HepG2 (cell line): ENCODE results near the gene GFRA1. TPM values are rescaled to one million over a fixed set of nuclear protein-coding genes. Genes with fewer than 3 reads are reported as not detected.

Experiments used
- ADNP ChIP-seq: sonication (generic); formaldehyde crosslinking; IDR thresholded peaks from 2 replicates; pipeline ENCODE4 v1.4.0; 2020; ENCODE audit warnings: missing genetic modification reagents
- CHD4 ChIP-seq: fragments of 200-600 bp; sonication (generic); IDR thresholded peaks from 2 replicates; pipeline ENCODE4 v1.7.0; 2017; ENCODE audit warnings: mild to moderate bottlenecking, low read length, borderline replicate concordance
- E2F2 ChIP-seq: sonication (generic); formaldehyde crosslinking; IDR thresholded peaks from 2 replicates; pipeline ENCODE4 v1.4.0; 2020; ENCODE audit warnings: missing genetic modification reagents, borderline replicate concordance
- HMGA1 ChIP-seq: sonication (generic); formaldehyde crosslinking; conservative IDR thresholded peaks from 2 replicates; pipeline ENCODE4 v1.4.0; 2020; ENCODE audit warnings: missing genetic modification reagents
- HMGXB3 ChIP-seq: sonication (generic); formaldehyde crosslinking; IDR thresholded peaks from 2 replicates; pipeline ENCODE4 v1.4.0; 2020; ENCODE audit warnings: missing genetic modification reagents, borderline replicate concordance
- HNF1B ChIP-seq: sonication (generic); formaldehyde crosslinking; IDR thresholded peaks from 2 replicates; pipeline ENCODE4 v1.5.1; 2020; ENCODE audit warnings: mild to moderate bottlenecking, moderate library complexity, missing genetic modification reagents
- KAT8 ChIP-seq: IDR thresholded peaks from 2 replicates; pipeline ENCODE4 v1.6.1; 2016; ENCODE audit warnings: missing genetic modification reagents, missing compliant biosample characterization
- MAFG ChIP-seq: sonication (generic); formaldehyde crosslinking; IDR thresholded peaks from 2 replicates; pipeline ENCODE4 v1.5.1; 2020; ENCODE audit warnings: mild to moderate bottlenecking, missing genetic modification reagents
- MAFK ChIP-seq, 2 experiments: IDR thresholded peaks in 1 of 2; conservative IDR thresholded peaks in 1 of 2; 2 replicates each; pipeline ENCODE4 v1.6.1; 2011; ENCODE audit warnings: improper control_type of control experiment in 2 of 2, low read length in 2 of 2
- MTF1 ChIP-seq: sonication (generic); formaldehyde crosslinking; IDR thresholded peaks from 2 replicates; pipeline ENCODE4 v1.5.0; 2020; ENCODE audit warnings: missing genetic modification reagents
- MYPOP ChIP-seq: sonication (generic); formaldehyde crosslinking; IDR thresholded peaks from 2 replicates; pipeline ENCODE4 v1.8.1; 2023; ENCODE audit warnings: mild to moderate bottlenecking, moderate library complexity, missing genetic modification reagents
- POGZ ChIP-seq: sonication (generic); formaldehyde crosslinking; IDR thresholded peaks from 2 replicates; pipeline ENCODE4 v1.4.0; 2020; ENCODE audit warnings: mild to moderate bottlenecking, missing genetic modification reagents
- RBFOX2 ChIP-seq: fragments of 200-400 bp; formaldehyde crosslinking; IDR thresholded peaks from 2 replicates; pipeline ENCODE4 v1.6.1; 2017; ENCODE audit warnings: low read depth, mild to moderate bottlenecking, low read length
- THAP8 ChIP-seq: sonication (generic); formaldehyde crosslinking; IDR thresholded peaks from 2 replicates; pipeline ENCODE4 v1.5.1; 2020; ENCODE audit warnings: missing genetic modification reagents, mild to moderate bottlenecking, borderline replicate concordance
- YY1 ChIP-seq: IDR thresholded peaks from 2 replicates; pipeline ENCODE4 v1.6.1; 2011; ENCODE audit warnings: low read length, low read depth, moderate library complexity, mild to moderate bottlenecking; ENCODE audit not compliant: insufficient read depth, insufficient replicate concordance
- ZFY ChIP-seq: sonication (generic); formaldehyde crosslinking; IDR thresholded peaks from 2 replicates; pipeline ENCODE4 v1.4.0; 2020; ENCODE audit warnings: missing genetic modification reagents
- ZNF264 ChIP-seq: sonication (generic); formaldehyde crosslinking; IDR thresholded peaks from 2 replicates; pipeline ENCODE4 v1.4.0; 2020; ENCODE audit warnings: missing genetic modification reagents
- ZNF274 ChIP-seq: sonication (generic); formaldehyde crosslinking; IDR thresholded peaks from 2 replicates; pipeline ENCODE4 v1.5.1; 2020; ENCODE audit warnings: mild to moderate bottlenecking, missing genetic modification reagents
- ZNF589 ChIP-seq: sonication (generic); formaldehyde crosslinking; conservative IDR thresholded peaks from 2 replicates; pipeline ENCODE4 v1.8.0; 2022; ENCODE audit warnings: mild to moderate bottlenecking, moderate library complexity, missing genetic modification reagents
- ZNF766 ChIP-seq: sonication (generic); formaldehyde crosslinking; IDR thresholded peaks from 2 replicates; pipeline ENCODE4 v1.5.0; 2020; ENCODE audit warnings: missing genetic modification reagents, borderline replicate concordance
- polyA plus RNA-seq, 8 experiments: library from polyadenylated mRNA; depleted of rRNA in 3 of 8; stranded (reverse) in 7 of 8; unstranded in 1 of 8; fragments of >200 nt; fragmentation: Illumina TruSeq in 4 of 8; extraction: Trizol in 4 of 8; gene quantifications; 2 replicates each; pipeline versions ENCODE4 v1.2.1 to v1.2.3, GENCODE V29; 2011 to 2016; ENCODE audit warnings: low read depth in 4 of 8, missing spikeins in 1 of 8, mixed read lengths in 1 of 8; ENCODE audit not compliant: insufficient read depth in 1 of 8
- total RNA-seq, 5 experiments: library from RNA; depleted of rRNA; stranded (reverse); fragments of >200 nt; fragmentation: Illumina TruSeq; extraction: Trizol; gene quantifications; 2 replicates each; pipeline ENCODE4 v1.2.3, GENCODE V29; 2016; ENCODE audit warnings: low read depth in 1 of 5

GFRA1 gene
- total and polyA plus RNA-seq, 2 of the 13 experiments (the other 11 are each of a cell fraction or from before 2014, with no cell fraction given) = not detected

- peak; percentile 65; the same call in 1 of the 2 replicates for TF ChIP-seq HNF1B (CRISPR knock-in tag)
- TF ChIP-seq HMGXB3 (CRISPR knock-in tag) = peak; percentile 52; the same call in 1 of the 2 replicates
- peak; percentile 25; the same call in 1 of the 2 replicates for TF ChIP-seq MTF1 (CRISPR knock-in tag)
- no peak for TF ChIP-seq ZFY (CRISPR knock-in tag)
- TF ChIP-seq POGZ (CRISPR knock-in tag) = peak; percentile 93
- TF ChIP-seq YY1 = peak; percentile 38
- TF ChIP-seq MAFG = no peak
- TF ChIP-seq MYPOP (CRISPR knock-in tag) = peak; percentile 57; the same call in 1 of the 2 replicates
- TF ChIP-seq KAT8 (CRISPR knock-in tag) = peak; percentile 86
- no peak for TF ChIP-seq E2F2 (CRISPR knock-in tag)
- no peak for TF ChIP-seq CHD4
- 0 out of 2 replicates have a peak, but pooled peaks have one; percentile 42 for TF ChIP-seq ZNF589 (CRISPR knock-in tag)
- peak; percentile 97 for TF ChIP-seq ZNF264 (CRISPR knock-in tag)
- no peak for TF ChIP-seq ZNF274 (CRISPR knock-in tag)
- TF ChIP-seq MAFK (conservative IDR thresholded peaks at IDR 0.05 in 1 of 2, IDR thresholded peaks at IDR 0.05 in 1 of 2; ENCODE audit: low read length in 2 of 2) = no peak
- TF ChIP-seq HMGA1 (CRISPR knock-in tag) = no peak
- TF ChIP-seq THAP8 (CRISPR knock-in tag) = no peak
- TF ChIP-seq ADNP (CRISPR knock-in tag) = no peak
- no peak for TF ChIP-seq RBFOX2
- TF ChIP-seq ZNF766 = no peak; the same call in 1 of the 2 replicates
Measured at GRCh38 chr10:116056445-116057293, 216.3 kb downstream of the GFRA1 start (continued).
